CD4-positive, alpha-beta T cell (primary cell): ENCODE measurements around the gene SCUBE1. TPM values are rescaled to one million over a fixed set of nuclear protein-coding genes. Genes with fewer than 3 reads are reported as not detected.

Source experiments
- ATAC-seq: fragments of 200-7000 bp; cut with Tn5 transposase; one replicate; pipeline ENCODE4 v1.10.0; 2022; ENCODE audit warnings: mild to moderate bottlenecking; ENCODE audit not compliant: poor library complexity
- CTCF ChIA-PET: fragments of 350-600 bp; sonication (Branson Sonifier 250); formaldehyde crosslinking; loops from one replicate; lab custom pipeline; 2021; ENCODE audit warnings: antibody characterized with exemption, inconsistent platforms; lab: Charles Lee
- POLR2A ChIA-PET: fragments of 350-600 bp; sonication (Branson Sonifier 250); formaldehyde crosslinking; loops from one replicate; lab custom pipeline; 2021; ENCODE audit warnings: antibody characterized with exemption, inconsistent platforms; lab: Charles Lee
- DNase-seq, 14 experiments: peaks; one replicate each; pipeline ENCODE4 v3.0.0-alpha.2; 2013 to 2020; ENCODE audit warnings: mixed read lengths in 2 of 14
- H3K27ac ChIP-seq, 2 donors: one replicate each; pipeline versions ENCODE4 v1.5.1 to v1.7.0; 2013; ENCODE audit warnings: low read length in 2 of 2, low read depth in 1 of 2, mild to moderate bottlenecking in 1 of 2
- H3K27me3 ChIP-seq, 2 experiments: 1 replicate in 1 of 2; 2 replicates in 1 of 2; pipeline versions ENCODE4 v1.6.1 to v1.7.0; 2013; ENCODE audit warnings: low read length in 2 of 2, control low read depth in 1 of 2, mild to moderate bottlenecking in 1 of 2, moderate library complexity in 1 of 2; ENCODE audit not compliant: insufficient read depth in 2 of 2, control insufficient read depth in 1 of 2
- H3K36me3 ChIP-seq: one replicate; pipeline ENCODE4 v1.6.1; 2013; ENCODE audit warnings: low read length, control low read depth; ENCODE audit not compliant: insufficient read depth
- H3K4me1 ChIP-seq: one replicate; pipeline ENCODE4 v1.6.1; 2013; ENCODE audit warnings: low read length, control low read depth; ENCODE audit not compliant: insufficient read depth
- H3K4me3 ChIP-seq: one replicate; pipeline ENCODE4 v1.5.1; 2013; ENCODE audit warnings: mild to moderate bottlenecking, low read length, moderate library complexity
- H3K9me3 ChIP-seq, 2 experiments: 1 replicate in 1 of 2; 2 replicates in 1 of 2; pipeline versions ENCODE4 v1.6.1 to v1.7.0; 2013; ENCODE audit warnings: low read length in 2 of 2, mild to moderate bottlenecking in 2 of 2, control low read depth in 1 of 2, moderate library complexity in 1 of 2; ENCODE audit not compliant: control insufficient read depth in 1 of 2, insufficient read depth in 1 of 2
- H3K27ac Mint-ChIP-seq: one replicate; pipeline ENCODE4 v1.8.0; 2020; ENCODE audit warnings: mixed read lengths
- H3K27me3 Mint-ChIP-seq: one replicate; pipeline ENCODE4 v1.8.0; 2021; ENCODE audit warnings: mixed read lengths
- H3K36me3 Mint-ChIP-seq: one replicate; pipeline ENCODE4 v1.8.0; 2021; ENCODE audit warnings: low read depth, mixed read lengths
- H3K4me1 Mint-ChIP-seq: one replicate; pipeline ENCODE4 v1.8.0; 2021; ENCODE audit warnings: low read depth, mixed read lengths
- H3K4me3 Mint-ChIP-seq: one replicate; pipeline ENCODE4 v1.8.0; 2020; ENCODE audit warnings: mild to moderate bottlenecking, mixed read lengths
- H3K9me3 Mint-ChIP-seq: one replicate; pipeline ENCODE4 v1.8.0; 2020; ENCODE audit warnings: mixed read lengths
- intact Hi-C, 2 experiments: fragments of 100-400 bp; cut with DNase I in 1 of 2; cut with micrococcal nuclease in 1 of 2; formaldehyde crosslinking; loops; one replicate each; pipeline versions ENCODE4 v1.15.1 to v1.9.0; 2023 to 2025; cut with DNase I, micrococcal nuclease
- total RNA-seq, 174 experiments: library from RNA in 2 of 174; stranded (reverse) in 2 of 174; gene quantifications; one replicate each; pipeline ENCODE4 v1.2.3 and lab custom pipeline; 2021 to 2026
- TF ChIP-seq, protein P1 (sequence below): fragments of 200-600 bp; IDR thresholded peaks from one replicate; pipeline ENCODE4 v1.8.0; 2022; ENCODE audit warnings: antibody characterized with exemption, mild to moderate bottlenecking

The SCUBE1 gene
- total RNA-seq, 2 experiments from 2014 or later = not detected

DNA sequence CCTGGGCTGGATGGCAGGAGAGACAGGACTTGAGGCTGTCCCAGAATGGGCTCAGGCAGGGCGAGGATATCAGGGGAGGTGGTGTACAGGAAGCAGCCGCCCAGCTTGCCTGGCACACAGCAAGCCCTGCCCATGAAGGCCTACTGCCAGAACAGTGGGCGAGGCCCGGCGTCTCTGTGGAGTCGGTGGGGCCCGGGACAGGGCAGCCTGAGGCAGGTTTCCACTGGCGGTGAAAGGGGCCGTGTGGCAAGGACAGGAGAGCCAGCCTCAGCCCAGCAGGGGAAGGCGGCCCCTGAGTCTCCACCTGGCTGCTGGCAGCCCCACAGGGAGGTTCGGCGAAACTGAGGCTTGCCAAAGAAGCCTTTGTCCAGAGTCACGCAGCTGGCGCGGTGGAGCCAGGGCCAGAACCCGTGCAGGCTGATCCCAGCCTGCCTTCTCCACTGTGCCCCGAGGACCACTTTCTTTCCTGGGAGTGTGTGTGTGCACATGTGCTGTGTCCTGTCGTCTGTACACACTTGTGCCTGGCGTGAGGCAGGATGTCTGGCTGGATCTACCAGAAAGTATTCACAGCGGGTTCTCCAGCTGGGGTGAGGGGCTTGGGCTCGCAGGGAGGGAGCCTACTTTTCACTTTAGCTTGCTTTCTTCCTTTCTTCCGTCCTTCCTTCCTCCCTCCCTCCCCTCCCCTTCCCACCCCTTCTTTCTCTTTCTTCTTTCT lies 190.7 kb downstream of the SCUBE1 start:
- Mint-ChIP-seq H3K4me3 (peak overlapping the region; percentile 88), H3K4me1 (peaks cover 28% of the 10 kb centered on the region), H3K27me3 (no peaks in the 10 kb centered on the region), H3K9me3 (no peaks in the 10 kb centered on the region), H3K36me3 (peaks cover 4% of the 10 kb centered on the region), H3K27ac (peak overlapping the region; percentile 83)
- H3K9me3 ChIP-seq = no peaks in the 10 kb centered on the region
- intact Hi-C loops = loop anchor here (1.0 to 5.0 kb wide), 3 partner anchors 34 to 1345 kb away; partner anchors contain the start of genes RTL6 (in 1 of the 2) and TTLL12 (in 1 of the 2)
- peak; percentile 33 to 78 (median 61) for DNase-seq
- ChIA-PET CTCF (interaction anchor here (0.8 to 1.5 kb wide), 2 partner anchors 10 to 35 kb away, joined by 4 to 7 read pairs; partner anchors contain the start of gene TTLL12), POLR2A (interaction anchor here (0.8 to 1.6 kb wide), 3 partner anchors 9 to 34 kb away, joined by 3 to 20 read pairs (median 9); partner anchors contain the start of genes MCAT and TTLL12)
- H3K27me3 ChIP-seq = no peaks in the 10 kb centered on the region
- peak overlapping the region; percentile 56 to 60 for H3K27ac ChIP-seq
- peak; percentile 92 for ATAC-seq
- peaks cover 46% of the 10 kb centered on the region for H3K4me1 ChIP-seq
- H3K36me3 ChIP-seq = peaks cover 5% of the 10 kb centered on the region
- TF ChIP-seq, protein P1, sequence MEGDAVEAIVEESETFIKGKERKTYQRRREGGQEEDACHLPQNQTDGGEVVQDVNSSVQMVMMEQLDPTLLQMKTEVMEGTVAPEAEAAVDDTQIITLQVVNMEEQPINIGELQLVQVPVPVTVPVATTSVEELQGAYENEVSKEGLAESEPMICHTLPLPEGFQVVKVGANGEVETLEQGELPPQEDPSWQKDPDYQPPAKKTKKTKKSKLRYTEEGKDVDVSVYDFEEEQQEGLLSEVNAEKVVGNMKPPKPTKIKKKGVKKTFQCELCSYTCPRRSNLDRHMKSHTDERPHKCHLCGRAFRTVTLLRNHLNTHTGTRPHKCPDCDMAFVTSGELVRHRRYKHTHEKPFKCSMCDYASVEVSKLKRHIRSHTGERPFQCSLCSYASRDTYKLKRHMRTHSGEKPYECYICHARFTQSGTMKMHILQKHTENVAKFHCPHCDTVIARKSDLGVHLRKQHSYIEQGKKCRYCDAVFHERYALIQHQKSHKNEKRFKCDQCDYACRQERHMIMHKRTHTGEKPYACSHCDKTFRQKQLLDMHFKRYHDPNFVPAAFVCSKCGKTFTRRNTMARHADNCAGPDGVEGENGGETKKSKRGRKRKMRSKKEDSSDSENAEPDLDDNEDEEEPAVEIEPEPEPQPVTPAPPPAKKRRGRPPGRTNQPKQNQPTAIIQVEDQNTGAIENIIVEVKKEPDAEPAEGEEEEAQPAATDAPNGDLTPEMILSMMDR = no peak
- peak overlapping the region; percentile 74 for H3K4me3 ChIP-seq

DNA sequence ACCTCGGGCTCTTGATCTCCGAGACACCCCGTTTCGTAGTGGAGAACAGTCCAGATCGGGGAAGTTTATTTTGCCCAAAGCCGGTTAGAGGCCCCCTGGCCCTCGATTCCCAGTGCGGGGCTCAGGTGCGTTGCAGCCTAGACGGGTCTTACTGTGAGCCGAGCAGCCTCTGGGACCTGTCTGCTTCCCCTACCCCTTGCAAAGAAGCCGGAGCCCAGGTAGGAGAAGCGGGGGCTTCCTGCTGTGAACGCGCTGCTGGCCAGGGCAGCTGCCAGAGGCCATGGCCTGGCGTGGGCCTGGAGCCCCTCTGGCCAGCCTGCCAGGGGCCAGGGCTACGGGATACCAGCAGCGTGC lies 191.2 kb downstream of the SCUBE1 start:
- intact Hi-C loops = loop anchor here (1.0 to 5.0 kb wide), 3 partner anchors 34 to 1345 kb away; partner anchors contain the start of genes RTL6 (in 1 of the 2) and TTLL12 (in 1 of the 2)
- peak overlapping the region; percentile 56 to 60 for H3K27ac ChIP-seq
- DNase-seq (peak in 3 of 14 experiments; percentile 14 to 20 (median 16)), ATAC-seq (peak; percentile 46)
- ChIA-PET CTCF (interaction anchor here (1.5 kb wide), 1 partner anchor 35 kb away, joined by 7 read pairs; the partner anchor contains the start of gene TTLL12), POLR2A (interaction anchor here (0.8 to 1.6 kb wide), 3 partner anchors 9 to 35 kb away, joined by 3 to 20 read pairs (median 9); partner anchors contain the start of genes MCAT and TTLL12)
- H3K4me3 Mint-ChIP-seq = peak overlapping the region; percentile 88
- H3K9me3 Mint-ChIP-seq = no peaks in the 10 kb centered on the region
- no peaks in the 10 kb centered on the region for H3K27me3 ChIP-seq
- H3K27ac Mint-ChIP-seq = peak overlapping the region; percentile 83
- no peaks in the 10 kb centered on the region for H3K9me3 ChIP-seq
- H3K36me3 ChIP-seq = peaks cover 5% of the 10 kb centered on the region
- no peaks in the 10 kb centered on the region for H3K27me3 Mint-ChIP-seq
- H3K36me3 Mint-ChIP-seq = peaks cover 4% of the 10 kb centered on the region
- TF ChIP-seq, protein P1 = no peak
- H3K4me1 ChIP-seq = peaks cover 46% of the 10 kb centered on the region
- peaks cover 34% of the 10 kb centered on the region for H3K4me1 Mint-ChIP-seq
- H3K4me3 ChIP-seq = peak overlapping the region; percentile 74

DNA sequence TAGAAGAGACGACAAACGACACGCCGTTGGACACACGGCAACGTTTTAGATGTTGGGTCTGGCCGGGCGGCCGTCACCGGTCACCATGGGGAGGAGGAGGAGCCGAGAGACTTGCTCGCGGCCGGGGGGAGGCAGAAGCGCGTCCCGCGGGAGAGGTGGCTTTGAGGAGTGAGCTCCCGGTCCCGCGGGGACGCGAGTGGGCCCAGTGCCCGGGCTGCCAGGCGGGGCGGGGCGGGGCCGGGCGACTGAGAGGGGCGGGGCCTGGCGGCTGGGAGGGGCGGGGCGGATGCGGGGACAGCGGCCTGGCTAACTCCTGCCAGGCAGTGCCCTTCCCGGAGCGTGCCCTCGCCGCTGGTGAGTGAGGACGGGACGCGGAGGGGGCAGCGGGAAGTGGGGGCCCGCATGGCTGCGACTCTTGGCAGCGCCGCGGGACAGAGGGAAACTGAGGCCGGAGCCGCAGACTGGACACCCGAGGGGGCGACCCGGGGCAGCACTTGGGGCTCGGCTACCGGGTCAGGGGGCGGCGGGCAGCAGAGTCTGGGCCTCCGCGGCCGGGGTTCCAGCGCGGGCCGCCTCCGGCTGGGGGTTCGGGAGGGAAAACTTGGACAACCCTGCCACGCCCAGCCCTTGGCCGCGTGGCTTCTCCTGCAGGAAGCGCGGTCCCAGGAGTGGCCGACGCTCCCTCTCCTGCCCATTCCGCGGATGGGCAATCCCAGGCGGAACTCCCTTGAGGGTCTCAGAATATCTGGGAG lies 191.7 kb downstream of the SCUBE1 start, which contains the start of gene TSPO:
Gene TSPO, plus strand, starts transcription at position 309 of the 752 bp plus-strand sequence. CDS start 7,680 bp downstream, outside the sequence.
- H3K4me1 ChIP-seq = peaks cover 46% of the 10 kb centered on the region
- Mint-ChIP-seq H3K9me3 (no peaks in the 10 kb centered on the region), H3K4me1 (peaks cover 35% of the 10 kb centered on the region), H3K27me3 (no peaks in the 10 kb centered on the region), H3K4me3 (peak within 1 kb of the TSS; percentile 97), H3K36me3 (peaks cover 4% of the 10 kb centered on the region), H3K27ac (peak within 1 kb of the TSS; percentile 87)
- H3K9me3 ChIP-seq = no peaks in the 10 kb centered on the region
- intact Hi-C loops = loop anchor here (1.0 to 5.0 kb wide), 4 partner anchors 35 to 1346 kb away; partner anchors contain the start of genes RTL6 (in 1 of the 2), TTLL1 (in 1 of the 2) and TTLL12 (in 1 of the 2)
- DNase-seq (peak; percentile 31 to 82 (median 56)), ATAC-seq (peak; percentile 47)
- no peaks in the 10 kb centered on the region for H3K27me3 ChIP-seq
- H3K36me3 ChIP-seq = peaks cover 5% of the 10 kb centered on the region
- CTCF ChIA-PET = interaction anchor here (1.5 kb wide), 1 partner anchor 36 kb away, joined by 7 read pairs; the partner anchor contains the start of gene TTLL12
- peak within 1 kb of the TSS; percentile 56 to 60 for H3K27ac ChIP-seq
- peak within 1 kb of the TSS; percentile 74 for H3K4me3 ChIP-seq
- POLR2A ChIA-PET = interaction anchor here (0.9 to 2.0 kb wide), 4 partner anchors 8 to 36 kb away, joined by 3 to 20 read pairs (median 10); partner anchors contain the start of genes MCAT and TTLL12
- TF ChIP-seq, protein P1 = no peak
